IPS-NIHi7 (cell line): ENCODE results near the gene LHPP.

Experiments
- DNase-seq: peaks from one replicate; pipeline ENCODE4 v3.0.0; 2012; ENCODE audit warnings: mixed read lengths; ENCODE audit errors: extremely low spot score

Gene LHPP

GRCh38 chr10:124496150-124496549 is 34.5 kb downstream of the LHPP start:
- no peak for DNase-seq

DNA sequence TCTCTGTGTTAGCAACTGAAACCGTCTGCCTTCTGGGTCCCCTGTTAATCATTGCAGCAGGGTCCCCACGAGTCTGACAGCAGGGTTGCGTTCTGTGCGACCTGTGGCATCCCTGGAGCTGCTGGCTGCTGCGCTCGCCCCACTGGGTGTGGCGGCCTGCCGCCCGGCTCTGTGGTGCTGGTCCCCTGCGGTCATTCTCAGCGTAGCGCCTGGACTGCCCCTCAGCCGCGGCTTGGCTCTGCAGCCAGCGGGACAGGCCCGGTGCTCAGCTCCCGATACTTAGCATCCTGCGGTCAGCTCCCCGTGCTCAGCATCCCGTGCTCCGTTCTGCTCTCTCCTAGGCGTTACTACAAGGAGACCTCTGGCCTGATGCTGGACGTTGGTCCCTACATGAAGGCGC is 35.0 kb downstream of the LHPP start:
- no peak for DNase-seq

GRCh38 chr10:124497196-124497881 is 35.7 kb downstream of the LHPP start:
- DNase-seq = no peak

- no peak for DNase-seq
Measured at GRCh38 chr10:124498056-124498455, 36.4 kb downstream of the LHPP start.

DNA sequence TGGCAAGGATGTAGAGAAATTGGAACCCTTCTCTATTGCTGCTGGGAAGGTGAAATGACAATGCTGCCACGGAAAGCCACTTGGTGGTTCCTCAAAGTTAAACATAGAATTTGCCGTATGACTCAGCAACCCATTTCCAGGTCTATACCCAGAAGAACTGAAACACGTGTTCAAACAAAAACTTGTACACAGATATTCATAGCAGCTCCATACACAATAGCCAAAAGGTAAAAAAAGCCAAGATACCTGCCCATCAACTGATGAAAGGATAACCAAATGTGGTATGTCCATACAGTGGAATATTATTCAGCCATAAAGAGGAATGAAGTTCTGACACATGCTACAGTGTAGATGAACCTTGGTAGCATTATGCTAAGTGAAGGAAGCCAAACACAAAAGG is 39.1 kb downstream of the LHPP start:
- DNase-seq = no peak

- DNase-seq = no peak
Measured at GRCh38 chr10:124504711-124505110, 43.1 kb downstream of the LHPP start.

DNA sequence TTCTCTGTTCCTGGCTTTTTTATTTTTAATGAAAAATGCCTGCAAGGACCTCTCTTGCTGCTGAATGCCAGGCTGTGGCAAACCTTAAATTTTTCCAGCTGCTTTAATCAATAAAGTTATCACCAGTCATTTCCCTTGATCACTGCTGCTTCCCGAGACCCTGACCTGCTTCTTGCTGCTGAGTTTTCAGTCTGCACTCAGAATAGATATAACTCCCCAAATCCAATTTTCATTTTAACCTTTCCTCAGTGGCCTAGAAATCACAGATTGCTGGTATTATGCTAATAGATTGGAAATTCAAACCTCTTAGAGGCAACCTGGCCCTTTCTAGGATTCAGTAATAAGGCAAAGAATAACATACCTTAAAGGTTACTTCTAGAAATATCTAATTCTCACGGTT is 43.7 kb downstream of the LHPP start:
- DNase-seq = no peak

DNA sequence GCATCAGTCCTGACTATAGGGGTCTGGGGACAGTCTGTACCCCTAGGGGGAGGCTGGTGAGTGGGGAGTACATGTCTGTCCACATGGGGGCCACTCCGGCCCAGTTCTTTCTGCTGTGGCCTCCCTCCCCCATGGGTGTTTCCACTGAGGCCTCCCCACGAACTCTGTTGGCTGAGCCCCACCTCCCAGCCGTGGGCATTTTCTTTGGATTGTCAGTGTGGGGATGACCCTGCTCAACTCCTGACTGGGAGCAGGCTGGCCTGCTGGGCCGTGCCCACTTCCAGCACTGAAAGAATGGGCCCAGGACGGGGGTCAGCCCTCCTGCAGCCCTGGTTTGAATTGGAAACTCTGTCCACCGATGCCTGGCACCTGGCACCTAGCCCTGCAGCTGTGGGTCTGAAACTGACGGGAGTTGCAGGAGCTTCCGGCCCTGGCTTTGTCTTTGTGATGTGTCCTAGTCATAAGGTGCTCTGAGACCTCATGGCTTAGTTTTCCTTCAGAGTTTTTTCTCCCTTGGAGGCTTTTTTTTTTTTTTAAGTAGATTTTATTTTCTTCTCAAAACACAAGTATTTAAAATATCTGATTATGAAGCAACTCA is 46.5 kb downstream of the LHPP start:
- no peak for DNase-seq

DNA sequence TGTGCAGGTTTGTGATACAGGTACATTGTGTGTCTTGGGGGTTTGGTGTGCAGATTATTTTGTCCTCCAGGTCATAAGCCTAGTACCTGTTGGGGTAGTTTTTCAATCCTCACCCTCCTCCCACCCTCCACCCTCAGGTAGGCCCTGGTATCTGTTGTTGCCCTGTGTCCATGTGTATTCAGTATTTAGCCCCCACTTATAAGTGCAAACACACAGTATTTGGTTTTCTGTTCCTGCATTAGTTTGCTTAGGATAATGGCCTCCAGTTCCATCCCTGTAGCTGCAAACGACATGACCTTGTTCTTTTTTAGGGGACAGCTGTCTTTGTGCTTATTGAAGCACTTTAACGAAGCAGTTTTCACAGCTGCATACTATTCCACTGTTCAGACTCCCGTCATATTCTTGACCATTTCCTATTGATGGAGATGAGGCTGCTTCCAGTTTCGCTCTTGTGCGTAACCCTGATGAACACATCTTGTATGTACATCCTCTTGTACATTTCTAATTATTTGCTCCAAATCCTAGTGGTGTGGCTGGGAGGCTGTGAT is 47.4 kb downstream of the LHPP start:
- DNase-seq = no peak

DNA sequence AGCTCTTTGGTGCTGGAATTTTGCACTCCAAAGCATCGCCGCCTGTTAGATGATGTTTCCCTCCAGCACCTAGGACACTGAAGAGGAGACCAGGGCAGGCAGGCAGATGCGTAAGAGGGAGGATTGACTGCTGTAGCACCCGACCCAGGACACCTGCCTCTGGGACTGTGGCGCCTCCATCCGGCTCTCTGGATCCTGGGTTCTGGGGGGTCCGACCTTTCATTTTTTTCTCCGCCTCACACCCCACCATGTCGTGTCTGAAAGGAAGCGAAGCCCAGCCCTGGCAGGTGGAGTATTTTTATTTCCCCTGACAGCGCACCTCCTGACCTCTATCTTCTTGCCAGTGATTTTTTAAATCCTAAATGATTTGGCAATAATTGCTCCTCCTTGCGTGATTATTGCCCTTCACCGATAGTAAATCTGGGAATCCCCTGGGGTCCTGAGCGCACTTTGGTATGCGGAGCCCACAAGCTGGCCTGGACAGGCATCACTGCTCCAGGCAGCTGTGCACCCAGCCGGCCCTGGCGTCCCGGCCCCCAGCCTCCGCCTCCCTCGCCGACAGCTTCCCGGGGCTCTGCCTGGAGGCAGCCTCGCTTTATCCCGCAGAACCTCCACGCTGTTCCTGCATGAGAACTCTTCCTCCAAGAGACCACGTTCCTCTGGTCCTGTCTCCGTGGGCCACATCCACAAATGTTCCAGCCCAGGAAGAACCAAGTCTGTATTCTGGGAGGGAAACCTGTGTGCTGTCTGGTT is 48.4 kb downstream of the LHPP start:
- DNase-seq = no peak

DNA sequence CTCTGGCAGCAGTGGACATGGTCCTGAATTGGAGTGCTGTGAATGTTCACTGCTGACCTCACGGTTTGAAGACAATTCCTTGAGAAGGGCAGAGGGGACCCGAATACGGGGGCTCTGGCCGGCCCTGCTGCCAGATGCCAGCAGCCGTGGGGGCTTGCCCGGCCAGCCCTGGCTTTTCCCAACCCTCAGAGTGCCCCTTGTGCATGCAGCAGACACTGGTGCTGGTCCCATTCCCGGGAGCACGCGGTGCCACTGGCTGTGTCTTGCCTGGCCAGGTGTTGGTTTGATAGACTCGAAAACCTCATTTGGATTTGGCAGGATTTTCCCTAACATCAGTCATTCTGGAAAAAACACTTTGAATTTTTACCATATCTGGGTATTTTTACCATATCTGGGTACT is 49.1 kb downstream of the LHPP start:
- no peak for DNase-seq

DNA sequence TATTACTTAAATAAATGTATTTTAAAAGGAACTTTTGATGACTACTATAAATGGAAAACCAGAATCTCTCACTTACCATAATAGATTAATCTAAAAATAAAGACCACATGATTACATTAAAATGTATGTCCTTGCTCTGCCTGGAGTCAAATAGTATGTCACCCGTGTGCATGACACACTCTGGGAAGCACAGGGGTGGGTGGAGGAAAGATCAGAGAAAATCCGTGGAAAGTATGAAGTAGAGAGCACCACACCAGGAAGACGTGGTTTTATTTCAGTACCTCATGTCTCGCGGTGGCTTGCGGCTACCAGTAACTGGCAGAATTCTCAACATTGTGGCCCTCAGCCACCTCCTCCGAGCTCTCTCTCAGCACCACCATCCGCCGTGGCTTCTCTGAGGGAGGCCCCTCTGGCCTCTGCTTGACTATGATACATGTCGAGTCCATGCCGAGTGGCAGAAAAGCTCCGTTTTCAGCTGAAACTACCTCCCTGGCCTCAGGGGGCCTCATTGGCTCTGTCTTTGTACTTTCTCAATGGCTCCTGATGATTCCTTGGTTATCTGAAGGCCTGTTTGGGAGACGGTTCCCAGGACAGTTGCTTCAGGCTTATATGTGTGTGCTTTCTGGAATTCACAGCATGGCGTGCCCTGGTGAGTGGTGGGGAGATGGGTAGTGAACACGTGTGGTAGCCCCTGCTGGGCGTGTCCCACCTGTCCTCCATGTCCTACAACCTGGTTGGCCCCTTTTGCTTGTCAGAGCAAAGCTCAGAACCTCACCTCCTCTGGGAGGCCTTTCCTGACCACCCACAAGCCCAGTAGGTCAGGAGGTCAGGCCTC is 49.8 kb downstream of the LHPP start:
- DNase-seq = no peak

DNA sequence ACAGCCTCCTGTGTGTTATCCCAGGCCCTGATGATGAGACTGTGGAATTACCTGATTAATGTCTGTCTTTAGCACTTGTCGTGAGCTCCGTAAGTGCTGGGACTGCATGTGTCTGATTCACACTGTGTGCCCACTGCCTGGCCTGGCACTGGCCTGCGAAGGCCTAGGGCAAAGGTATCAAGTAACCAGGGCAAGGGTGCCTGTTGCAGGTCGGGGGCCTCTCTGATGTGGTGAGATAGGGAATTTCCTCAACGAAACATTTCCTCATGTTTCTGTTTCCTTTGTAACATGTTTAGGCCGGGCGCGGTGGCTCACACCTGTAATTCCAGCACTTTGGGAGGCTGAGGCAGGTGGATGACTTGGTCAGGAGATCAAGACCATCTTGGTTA is 50.4 kb downstream of the LHPP start:
- no peak for DNase-seq

DNA sequence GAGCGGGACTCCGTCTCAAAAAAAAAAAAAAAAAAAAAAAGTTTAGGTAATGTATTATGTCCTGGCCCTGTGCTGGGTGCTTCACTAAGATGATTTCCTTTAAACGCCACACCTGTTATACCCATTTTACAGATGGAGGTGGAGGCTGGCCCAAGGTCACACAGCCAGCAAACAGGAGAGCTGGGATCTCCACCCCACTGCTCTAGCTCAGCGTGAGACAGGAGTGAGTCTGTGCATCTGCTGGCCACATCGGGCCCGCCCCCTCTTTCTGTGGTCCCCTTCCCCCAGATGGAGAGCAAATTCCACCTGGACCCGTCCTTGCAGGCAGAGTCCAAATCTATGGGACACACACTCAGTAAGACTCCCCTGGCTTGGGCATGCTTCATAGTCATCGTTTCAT is 51.0 kb downstream of the LHPP start:
- DNase-seq = no peak

GRCh38 chr10:124515244-124515970 is 53.8 kb downstream of the LHPP start:
- no peak for DNase-seq

- no peak for DNase-seq
Measured at GRCh38 chr10:124516181-124516580, 54.6 kb downstream of the LHPP start.

- no peak for DNase-seq
Measured at GRCh38 chr10:124516746-124517397, 55.2 kb downstream of the LHPP start.

GRCh38 chr10:124517461-124517860 is 55.8 kb downstream of the LHPP start:
- DNase-seq = no peak

DNA sequence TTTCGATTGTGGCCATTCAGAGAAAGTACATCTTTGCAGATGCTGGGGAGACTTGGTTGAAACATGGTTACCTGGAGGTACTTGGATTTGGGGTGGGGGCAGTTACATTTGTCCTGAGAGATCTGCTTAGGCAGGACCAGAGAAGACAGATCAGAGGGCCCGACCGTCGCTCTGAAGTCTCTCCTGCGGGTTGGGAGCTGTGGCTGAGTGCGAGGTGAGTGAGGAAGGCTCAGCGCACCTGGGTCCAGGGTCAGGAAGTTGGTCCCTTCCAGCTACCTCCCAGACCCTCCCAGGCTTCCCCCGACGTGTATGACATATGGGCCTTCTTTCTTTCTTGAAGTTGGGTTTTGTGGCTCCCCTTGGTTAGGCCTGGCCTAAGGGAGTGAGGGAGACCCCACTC is 56.3 kb downstream of the LHPP start:
- no peak for DNase-seq

GRCh38 chr10:124518366-124518765 is 56.7 kb downstream of the LHPP start:
- DNase-seq = no peak
